Activated CD8-positive, alpha-beta memory T cell treated with anti-CD3 and anti-CD28 coated beads, Interleukin-2, amount 10 ng/mL, durations not matched to agents 7 days and 5 days (primary cell): Measurements from ENCODE around the gene RBM5. TPM values are rescaled to one million over a fixed set of nuclear protein-coding genes. Genes with fewer than 3 reads are reported as not detected.

Experiments used
- ATAC-seq: fragments of 150-1000 bp; cut with Tn5 transposase; one replicate; pipeline ENCODE4 v1.10.0; 2021; ENCODE audit warnings: moderate library complexity
- CTCF ChIA-PET: fragments of 350-600 bp; sonication (Branson Sonifier 250); formaldehyde crosslinking; loops from one replicate; lab custom pipeline; 2021; ENCODE audit warnings: antibody characterized with exemption; lab: Charles Lee
- DNase-seq: peaks from one replicate; pipeline ENCODE4 v3.0.0-alpha.2; 2020
- H3K27ac Mint-ChIP-seq: one replicate; pipeline ENCODE4 v1.8.0; 2021; ENCODE audit warnings: mild to moderate bottlenecking, mixed read lengths
- H3K27me3 Mint-ChIP-seq: one replicate; pipeline ENCODE4 v1.8.0; 2021; ENCODE audit warnings: mixed read lengths
- H3K36me3 Mint-ChIP-seq: one replicate; pipeline ENCODE4 v1.8.0; 2021; ENCODE audit warnings: mild to moderate bottlenecking, mixed read lengths
- H3K4me1 Mint-ChIP-seq: one replicate; pipeline ENCODE4 v1.8.0; 2021; ENCODE audit warnings: mixed read lengths
- H3K4me3 Mint-ChIP-seq: one replicate; pipeline ENCODE4 v1.8.0; 2021; ENCODE audit warnings: mild to moderate bottlenecking, moderate library complexity, mixed read lengths
- H3K9me3 Mint-ChIP-seq: one replicate; pipeline ENCODE4 v1.8.0; 2022; ENCODE audit warnings: low read depth, mixed read lengths
- total RNA-seq, 2 experiments: library from RNA; stranded (reverse); gene quantifications; one replicate each; pipeline ENCODE4 v1.2.3, GENCODE V29; 2021

RBM5 gene
- total RNA-seq, 2 experiments from 2014 or later: 176 to 202 TPM

DNA sequence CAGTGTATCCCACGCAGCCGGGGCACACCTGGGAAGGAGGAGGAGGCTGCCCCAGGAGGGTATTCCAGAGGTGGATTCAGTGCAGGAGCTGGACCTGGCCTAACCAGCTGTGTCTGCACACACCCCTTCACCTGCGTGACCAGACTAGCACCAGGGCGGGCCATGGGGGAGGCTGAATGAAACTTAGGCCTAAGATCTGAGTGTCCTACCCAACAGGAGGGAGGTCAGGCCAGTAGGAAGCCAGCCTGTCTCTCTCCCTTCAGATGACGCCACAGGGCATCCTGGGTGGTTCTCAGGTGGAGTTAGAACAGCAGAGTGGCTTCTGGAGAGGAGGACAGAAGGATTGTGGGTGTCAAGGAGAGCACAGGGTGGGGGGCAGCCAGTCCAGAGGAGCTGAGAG lies 63.0 kb downstream of the RBM5 start:
- DNase-seq: no peak
- H3K27ac Mint-ChIP-seq: no peak overlapping the region
- H3K36me3 Mint-ChIP-seq: no peaks in the 10 kb centered on the region
- peaks cover 7% of the 10 kb centered on the region for H3K4me1 Mint-ChIP-seq
- CTCF ChIA-PET: interaction anchor here (1.7 kb wide), 1 partner anchor 75 kb away, joined by 4 read pairs; no protein-coding TSS in a partner anchor
- peaks cover 27% of the 10 kb centered on the region for H3K27me3 Mint-ChIP-seq
- no peak for ATAC-seq
- H3K4me3 Mint-ChIP-seq: no peak overlapping the region
- no peaks in the 10 kb centered on the region for H3K9me3 Mint-ChIP-seq

DNA sequence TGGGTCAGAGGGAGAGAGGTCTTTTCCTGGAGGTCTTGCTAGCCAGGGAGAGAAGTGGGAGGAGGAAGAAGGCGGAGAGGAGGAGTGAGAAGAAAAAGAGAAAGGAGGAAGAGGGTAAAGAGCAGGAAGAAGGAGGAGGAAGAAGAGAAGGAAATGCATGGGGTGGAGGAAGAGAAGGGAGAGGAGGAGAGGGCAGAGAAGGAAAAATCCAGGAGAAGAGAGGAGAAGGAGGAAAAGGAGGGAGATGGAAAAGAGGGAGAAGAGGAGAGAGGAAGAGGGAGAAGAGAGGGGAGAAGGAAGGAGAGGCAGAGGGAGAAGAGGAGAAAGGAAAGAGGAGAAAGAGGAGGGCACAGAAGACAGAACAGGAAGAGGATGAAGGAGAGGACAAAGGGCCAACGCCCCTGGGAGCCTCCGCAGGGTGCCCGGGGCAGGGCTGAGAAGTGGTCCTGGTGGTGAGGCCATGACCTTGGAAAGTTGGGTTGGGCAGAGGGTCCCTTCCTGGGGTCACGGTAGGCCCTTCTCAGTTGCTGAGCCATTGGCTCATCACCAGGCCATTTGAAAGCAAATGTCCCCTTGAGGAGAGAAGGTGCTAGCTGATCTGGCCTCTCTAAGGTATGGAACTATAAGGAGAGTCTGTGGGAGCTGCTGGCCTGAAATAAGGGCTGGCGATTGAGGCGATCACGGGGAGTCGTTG lies 65.2 kb downstream of the RBM5 start:
- peaks cover 7% of the 10 kb centered on the region for H3K4me1 Mint-ChIP-seq
- no peak overlapping the region for H3K27ac Mint-ChIP-seq

DNA sequence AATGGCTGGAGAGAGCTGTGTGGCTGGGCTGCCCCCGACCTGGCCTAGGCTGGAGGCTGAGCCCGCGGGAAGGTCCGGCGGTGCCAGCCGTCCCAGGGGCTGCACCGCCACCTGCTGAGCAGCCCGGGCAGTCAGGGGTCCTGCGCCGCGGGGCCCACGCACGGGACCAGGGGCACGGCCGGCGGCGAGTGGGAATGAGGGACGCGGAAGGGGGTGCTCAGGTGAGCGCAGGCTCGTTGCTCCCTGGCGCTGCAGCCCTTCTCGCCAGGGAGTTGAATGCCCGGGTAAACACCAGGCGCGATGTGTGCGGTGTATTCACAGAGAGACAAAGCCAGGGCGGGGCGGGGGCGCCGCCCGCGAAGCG lies 65.7 kb downstream of the RBM5 start:
- no peaks in the 10 kb centered on the region for H3K9me3 Mint-ChIP-seq
- peak overlapping the region; percentile 62 for H3K4me3 Mint-ChIP-seq
- ATAC-seq (peak; percentile 32), DNase-seq (no peak)
- peaks cover 40% of the 10 kb centered on the region for H3K27me3 Mint-ChIP-seq
- CTCF ChIA-PET: interaction anchor here (1.3 to 1.4 kb wide), 2 partner anchors 39 to 315 kb away, joined by 3 to 4 read pairs; no protein-coding TSS in a partner anchor
- H3K4me1 Mint-ChIP-seq: peaks cover 7% of the 10 kb centered on the region
- no peaks in the 10 kb centered on the region for H3K36me3 Mint-ChIP-seq
- H3K27ac Mint-ChIP-seq: no peak overlapping the region

More for the DNA sequence above, 65.2 kb downstream of the RBM5 start:
- CTCF ChIA-PET: interaction anchor here (1.3 to 1.7 kb wide), 3 partner anchors 40 to 315 kb away, joined by 3 to 4 read pairs (median 4); no protein-coding TSS in a partner anchor
- no peaks in the 10 kb centered on the region for H3K9me3 Mint-ChIP-seq
- H3K4me3 Mint-ChIP-seq: peak overlapping the region; percentile 62
- ATAC-seq (no peak), DNase-seq (no peak)
- no peaks in the 10 kb centered on the region for H3K36me3 Mint-ChIP-seq
- peaks cover 39% of the 10 kb centered on the region for H3K27me3 Mint-ChIP-seq

DNA sequence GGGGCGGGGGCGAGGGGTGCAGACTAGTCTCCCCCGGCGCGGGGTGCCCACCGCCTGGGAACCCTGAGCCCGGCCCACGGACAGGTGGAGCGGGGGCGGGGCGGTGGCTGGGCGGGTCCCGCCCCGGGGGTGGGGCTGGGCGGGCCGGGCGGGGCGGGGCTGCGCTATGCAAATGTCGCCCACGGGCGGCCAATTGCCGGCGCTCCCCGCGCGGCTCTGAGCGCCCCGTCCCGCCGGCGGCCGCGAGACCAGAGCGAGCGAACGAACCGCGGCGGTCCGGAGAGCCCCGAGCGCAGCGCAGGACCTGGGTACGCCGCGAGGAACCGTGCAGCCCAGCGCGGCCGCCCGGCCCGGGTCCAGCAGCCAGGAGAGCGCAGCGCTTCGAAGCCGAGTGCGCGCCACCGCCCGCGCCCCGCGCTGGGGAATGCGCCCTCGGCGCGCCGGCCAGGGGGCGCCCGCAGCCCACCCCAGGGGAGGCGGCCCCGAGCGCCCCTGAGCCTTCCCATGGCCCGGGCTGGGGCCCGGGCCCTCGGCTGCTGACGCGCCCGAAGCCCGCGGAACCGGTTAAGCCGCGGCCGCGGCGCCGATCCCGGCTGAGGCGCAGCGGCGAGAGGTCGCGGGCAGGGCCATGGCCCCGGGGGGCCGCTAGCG lies 66.2 kb downstream of the RBM5 start, which contains the start of gene SEMA3F:
TSS of gene SEMA3F (plus strand) at position 485 of the 651 bp plus-strand sequence. CDS start 4,299 bp downstream, outside the sequence.
- peaks cover 7% of the 10 kb centered on the region for H3K4me1 Mint-ChIP-seq
- ATAC-seq (peak; percentile 93), DNase-seq (peak; percentile 68)
- CTCF ChIA-PET: interaction anchor here (1.7 kb wide), 1 partner anchor 39 kb away, joined by 4 read pairs; no protein-coding TSS in a partner anchor
- H3K9me3 Mint-ChIP-seq: no peaks in the 10 kb centered on the region
- H3K4me3 Mint-ChIP-seq: peak within 1 kb of the TSS; percentile 62
- no peak within 1 kb of the TSS for H3K27ac Mint-ChIP-seq
- no peaks in the 10 kb centered on the region for H3K36me3 Mint-ChIP-seq
- peaks cover 40% of the 10 kb centered on the region for H3K27me3 Mint-ChIP-seq

DNA sequence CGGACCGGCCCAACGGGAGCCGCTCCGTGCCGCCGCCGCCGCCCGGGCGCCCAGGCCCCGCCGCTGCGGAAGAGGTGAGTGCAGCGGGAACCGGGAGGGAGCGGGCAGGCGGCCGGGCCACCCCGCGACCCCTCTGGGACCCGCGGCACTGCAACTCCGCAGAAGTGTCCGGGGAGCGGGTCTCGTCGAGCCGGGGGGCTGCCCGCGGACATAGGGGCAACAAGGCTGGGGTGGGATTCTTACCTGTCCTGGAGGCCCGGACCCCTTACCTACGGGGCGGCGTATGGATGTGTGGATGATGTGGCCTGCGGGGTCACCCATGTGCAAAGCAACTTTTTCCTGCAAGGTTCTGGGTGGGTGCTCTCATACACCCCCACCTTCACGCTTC lies 66.8 kb downstream of the RBM5 start:
- no peak for ATAC-seq
- H3K36me3 Mint-ChIP-seq: no peaks in the 10 kb centered on the region
- H3K27me3 Mint-ChIP-seq: peaks cover 40% of the 10 kb centered on the region
- no peaks in the 10 kb centered on the region for H3K9me3 Mint-ChIP-seq
- peaks cover 7% of the 10 kb centered on the region for H3K4me1 Mint-ChIP-seq
- H3K4me3 Mint-ChIP-seq: peak overlapping the region; percentile 57
- DNase-seq: no peak
- H3K27ac Mint-ChIP-seq: no peak overlapping the region
- CTCF ChIA-PET: interaction anchor here (1.0 to 1.7 kb wide), 3 partner anchors 33 to 71 kb away, joined by 3 to 4 read pairs (median 4); no protein-coding TSS in a partner anchor

DNA sequence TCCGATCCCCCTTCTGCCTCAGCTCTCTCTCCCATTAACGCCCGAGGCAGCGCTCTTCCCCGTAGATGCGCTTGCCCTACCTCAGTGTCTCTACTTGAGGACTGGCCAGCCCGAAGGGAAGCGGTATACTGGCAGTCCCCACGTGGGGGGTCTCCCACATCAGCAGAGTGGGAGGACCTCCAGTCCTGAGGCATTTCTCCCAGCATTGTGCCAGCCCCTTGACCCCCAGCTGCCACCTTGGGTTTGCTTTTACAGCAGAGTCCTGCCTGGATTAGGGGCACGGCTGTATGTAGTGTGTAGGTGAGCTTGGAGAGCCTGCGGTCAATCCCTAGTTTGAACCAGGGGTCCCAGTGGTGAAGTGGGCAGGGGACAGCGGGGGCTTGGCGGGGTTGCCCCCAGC lies 67.2 kb downstream of the RBM5 start:
- no peak for ATAC-seq
- no peak overlapping the region for H3K27ac Mint-ChIP-seq
- CTCF ChIA-PET: interaction anchor here (1.0 to 1.7 kb wide), 5 partner anchors 34 to 80 kb away, joined by 3 to 4 read pairs (median 4); partner anchors contain the start of gene GNAI2
- no peaks in the 10 kb centered on the region for H3K9me3 Mint-ChIP-seq
- no peaks in the 10 kb centered on the region for H3K36me3 Mint-ChIP-seq
- H3K27me3 Mint-ChIP-seq: peaks cover 40% of the 10 kb centered on the region
- H3K4me1 Mint-ChIP-seq: peaks cover 7% of the 10 kb centered on the region
- H3K4me3 Mint-ChIP-seq: peak overlapping the region; percentile 57
- no peak for DNase-seq

DNA sequence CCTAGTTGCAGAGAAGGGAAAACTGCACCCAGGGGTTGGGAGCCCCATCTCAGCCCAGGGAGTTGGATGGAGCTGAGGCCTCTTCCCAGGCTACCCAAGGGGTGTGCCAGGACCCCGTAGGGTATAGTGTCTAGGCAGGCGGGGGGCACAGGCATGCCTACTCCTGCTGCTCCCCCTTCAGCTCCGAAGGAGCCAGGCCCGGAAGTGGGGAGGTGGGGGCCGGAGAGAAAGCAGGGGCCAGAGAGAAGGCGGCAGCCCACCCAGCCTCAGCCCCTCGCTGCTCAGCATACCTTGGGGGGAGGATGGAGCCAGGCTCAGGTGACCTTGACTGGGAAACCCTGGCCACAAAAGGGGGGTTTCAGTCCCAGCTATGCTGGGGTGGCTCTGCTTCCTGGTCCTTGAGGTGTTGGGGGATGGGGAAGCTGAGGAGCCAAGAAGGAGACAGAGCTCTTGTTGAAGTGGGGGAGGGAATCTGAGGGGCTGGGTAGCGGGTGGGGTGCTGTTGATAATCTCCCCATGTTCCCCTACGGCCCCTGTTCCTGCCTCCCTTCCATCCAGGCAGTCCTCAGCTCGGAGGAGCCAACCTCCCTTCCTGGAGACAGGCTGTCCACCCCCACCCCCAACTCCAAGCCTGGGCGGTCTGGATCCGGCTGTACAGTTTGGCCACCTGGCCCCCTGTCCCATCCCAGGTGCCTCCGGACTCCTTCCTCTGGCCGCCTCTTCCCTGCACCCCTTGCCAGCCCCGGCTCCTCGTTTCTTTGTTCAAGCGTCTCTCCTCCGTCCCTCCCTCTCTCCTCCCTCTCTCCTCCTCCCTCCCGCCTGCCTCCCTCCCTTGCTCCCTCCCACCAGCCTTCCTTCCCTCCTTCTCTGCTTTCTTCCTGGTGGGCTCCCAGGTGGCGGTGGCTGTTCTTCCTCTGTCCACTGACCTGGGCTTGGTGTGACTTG lies 68.1 kb downstream of the RBM5 start:
- Mint-ChIP-seq H3K36me3 (no peaks in the 10 kb centered on the region), H3K27ac (no peak overlapping the region), H3K27me3 (peaks cover 40% of the 10 kb centered on the region), H3K9me3 (no peaks in the 10 kb centered on the region), H3K4me3 (no peak overlapping the region), H3K4me1 (peaks cover 7% of the 10 kb centered on the region)
- ATAC-seq (no peak), DNase-seq (no peak)
- CTCF ChIA-PET: interaction anchor here (1.0 to 1.7 kb wide), 5 partner anchors 35 to 79 kb away, joined by 3 to 4 read pairs (median 4); partner anchors contain the start of gene GNAI2

DNA sequence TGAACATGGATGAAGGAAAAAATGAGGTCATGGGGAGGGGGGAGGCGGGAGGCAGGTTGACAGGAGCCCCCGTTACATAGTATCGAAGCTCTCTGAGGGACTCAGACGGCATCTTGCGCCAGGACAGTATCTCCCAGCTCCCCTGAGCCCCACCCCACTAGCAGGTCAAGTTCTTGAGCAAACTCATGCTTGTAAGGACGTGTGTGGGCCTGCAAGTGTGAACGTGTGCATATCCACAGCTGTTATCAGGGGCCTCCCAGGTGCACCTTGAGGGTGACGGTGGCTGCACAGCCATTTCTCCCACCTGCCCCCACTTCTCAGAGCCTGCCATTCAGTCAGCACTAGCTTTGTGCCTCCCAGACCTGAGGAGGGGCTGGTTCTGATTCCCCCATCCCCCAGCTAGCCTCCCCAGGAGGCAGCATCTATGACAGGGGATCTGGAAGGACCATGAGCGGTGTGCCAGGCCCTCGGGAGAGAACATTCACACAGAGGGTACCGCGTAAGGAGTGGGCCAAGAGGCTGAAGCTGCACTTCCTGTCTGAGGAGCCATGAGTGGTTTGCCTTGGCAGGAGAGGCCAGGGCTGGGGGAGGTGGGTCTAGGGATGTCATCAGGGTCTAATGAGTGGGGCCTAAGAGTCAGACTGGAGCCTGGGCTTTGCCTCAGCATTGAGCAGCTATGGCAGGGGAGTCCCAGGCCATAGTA lies 69.3 kb downstream of the RBM5 start:
- Mint-ChIP-seq H3K9me3 (no peaks in the 10 kb centered on the region), H3K27ac (no peak overlapping the region), H3K36me3 (no peaks in the 10 kb centered on the region), H3K4me3 (no peak overlapping the region), H3K27me3 (peaks cover 40% of the 10 kb centered on the region), H3K4me1 (peaks cover 7% of the 10 kb centered on the region)
- no peak for DNase-seq
- CTCF ChIA-PET: no interaction called here
- no peak for ATAC-seq

DNA sequence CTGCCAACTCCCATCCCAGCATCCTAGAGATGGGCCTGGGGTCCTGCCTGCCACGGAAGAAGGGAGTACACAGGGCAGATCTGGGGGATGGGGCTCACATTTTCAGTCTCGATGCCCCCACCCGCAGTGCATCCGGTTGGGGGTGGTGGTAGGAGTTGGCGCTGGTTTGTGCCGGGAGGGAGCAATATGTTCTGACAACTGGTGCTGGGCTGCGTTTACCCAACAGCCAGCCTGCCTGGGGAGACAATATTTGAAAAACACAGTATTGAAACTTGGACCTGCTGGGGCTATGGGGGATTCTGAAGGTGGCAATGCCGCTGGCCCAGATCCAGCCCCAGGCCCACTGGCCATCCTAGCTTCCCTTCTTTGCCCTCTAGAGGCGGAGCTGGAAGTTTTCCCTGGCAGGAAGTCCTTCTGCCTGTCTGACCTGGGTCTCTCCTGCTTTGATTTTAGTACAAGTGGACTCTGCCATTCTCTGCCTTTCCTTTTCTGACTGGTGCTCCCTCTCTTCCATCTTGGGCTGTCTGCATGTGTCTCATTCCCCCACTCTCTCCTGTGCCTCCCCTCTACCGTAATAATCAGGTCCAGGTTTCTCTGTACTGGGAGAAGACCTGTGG lies 69.9 kb downstream of the RBM5 start:
- Mint-ChIP-seq H3K27ac (no peak overlapping the region), H3K4me1 (peaks cover 7% of the 10 kb centered on the region), H3K36me3 (no peaks in the 10 kb centered on the region), H3K9me3 (no peaks in the 10 kb centered on the region), H3K4me3 (no peak overlapping the region), H3K27me3 (peaks cover 33% of the 10 kb centered on the region)
- DNase-seq: no peak
- ATAC-seq: no peak
- CTCF ChIA-PET: no interaction called here

DNA sequence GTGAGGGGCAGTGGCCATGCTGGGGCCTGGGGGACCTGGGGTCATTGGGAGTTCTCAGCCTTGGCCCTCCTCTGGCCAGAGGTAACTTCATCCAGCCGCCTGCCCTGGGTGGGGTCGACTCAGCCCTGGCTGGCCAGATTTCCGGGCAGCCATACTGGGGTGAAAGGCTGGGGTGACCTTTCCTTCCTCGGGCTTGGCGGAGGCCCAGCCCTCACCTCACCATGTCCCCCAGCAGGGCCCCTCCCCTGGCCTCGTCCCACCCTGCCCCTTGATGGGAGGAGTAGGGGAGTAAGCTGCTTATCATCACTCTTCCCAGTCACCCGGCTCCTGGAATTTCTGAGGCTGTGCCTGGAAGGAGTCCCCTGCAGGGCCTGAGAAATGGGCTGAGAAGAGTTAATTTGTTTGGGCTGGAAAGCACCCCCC lies 71.9 kb downstream of the RBM5 start:
- Mint-ChIP-seq H3K27me3 (peaks cover 25% of the 10 kb centered on the region), H3K4me3 (no peak overlapping the region), H3K4me1 (peaks cover 3% of the 10 kb centered on the region), H3K9me3 (no peaks in the 10 kb centered on the region), H3K36me3 (no peaks in the 10 kb centered on the region), H3K27ac (no peak overlapping the region)
- CTCF ChIA-PET: no interaction called here
- DNase-seq (no peak), ATAC-seq (no peak)

DNA sequence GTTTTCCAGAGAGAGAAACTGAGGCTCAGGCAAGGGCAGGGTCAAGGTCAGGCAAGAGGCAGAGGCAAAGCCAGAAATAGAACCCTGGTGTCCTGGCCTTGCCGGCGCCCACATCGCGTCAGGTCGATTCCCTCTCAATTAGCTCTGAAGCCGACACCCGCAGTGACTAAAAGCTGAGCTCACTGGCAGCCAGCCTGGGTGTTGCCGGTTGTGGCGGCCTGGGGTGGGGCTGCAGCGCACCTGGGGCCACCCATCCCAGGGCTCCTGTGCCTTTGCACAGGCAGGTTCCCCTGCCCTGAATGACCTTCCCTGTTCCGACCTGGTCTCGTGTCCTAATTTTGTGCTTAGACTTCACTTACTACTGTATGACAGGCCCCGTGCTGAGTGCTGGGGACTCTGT lies 72.6 kb downstream of the RBM5 start:
- DNase-seq: no peak
- no peak overlapping the region for H3K27ac Mint-ChIP-seq
- no peak for ATAC-seq
- H3K27me3 Mint-ChIP-seq: peaks cover 18% of the 10 kb centered on the region
- H3K4me1 Mint-ChIP-seq: no peaks in the 10 kb centered on the region
- CTCF ChIA-PET: no interaction called here
- no peak overlapping the region for H3K4me3 Mint-ChIP-seq
- no peaks in the 10 kb centered on the region for H3K9me3 Mint-ChIP-seq
- H3K36me3 Mint-ChIP-seq: no peaks in the 10 kb centered on the region
